HG02840 (cell line): ENCODE measurements around the gene PCSK7.
"Not testable (repeated sequence)": the region's sequence is repeated elsewhere in the genome, so short reads cannot be mapped to it uniquely, and the experiment has no call there.

Experiments
- ATAC-seq: cut with Tn5 transposase; IDR thresholded peaks from one replicate; pipeline ENCODE4 v1.9.1; 2021; ENCODE audit warnings: mild to moderate bottlenecking, moderate library complexity, moderate number of reproducible peaks; ENCODE audit not compliant: unreplicated experiment, low FRiP score

Gene PCSK7, protein sequence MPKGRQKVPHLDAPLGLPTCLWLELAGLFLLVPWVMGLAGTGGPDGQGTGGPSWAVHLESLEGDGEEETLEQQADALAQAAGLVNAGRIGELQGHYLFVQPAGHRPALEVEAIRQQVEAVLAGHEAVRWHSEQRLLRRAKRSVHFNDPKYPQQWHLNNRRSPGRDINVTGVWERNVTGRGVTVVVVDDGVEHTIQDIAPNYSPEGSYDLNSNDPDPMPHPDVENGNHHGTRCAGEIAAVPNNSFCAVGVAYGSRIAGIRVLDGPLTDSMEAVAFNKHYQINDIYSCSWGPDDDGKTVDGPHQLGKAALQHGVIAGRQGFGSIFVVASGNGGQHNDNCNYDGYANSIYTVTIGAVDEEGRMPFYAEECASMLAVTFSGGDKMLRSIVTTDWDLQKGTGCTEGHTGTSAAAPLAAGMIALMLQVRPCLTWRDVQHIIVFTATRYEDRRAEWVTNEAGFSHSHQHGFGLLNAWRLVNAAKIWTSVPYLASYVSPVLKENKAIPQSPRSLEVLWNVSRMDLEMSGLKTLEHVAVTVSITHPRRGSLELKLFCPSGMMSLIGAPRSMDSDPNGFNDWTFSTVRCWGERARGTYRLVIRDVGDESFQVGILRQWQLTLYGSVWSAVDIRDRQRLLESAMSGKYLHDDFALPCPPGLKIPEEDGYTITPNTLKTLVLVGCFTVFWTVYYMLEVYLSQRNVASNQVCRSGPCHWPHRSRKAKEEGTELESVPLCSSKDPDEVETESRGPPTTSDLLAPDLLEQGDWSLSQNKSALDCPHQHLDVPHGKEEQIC

DNA sequence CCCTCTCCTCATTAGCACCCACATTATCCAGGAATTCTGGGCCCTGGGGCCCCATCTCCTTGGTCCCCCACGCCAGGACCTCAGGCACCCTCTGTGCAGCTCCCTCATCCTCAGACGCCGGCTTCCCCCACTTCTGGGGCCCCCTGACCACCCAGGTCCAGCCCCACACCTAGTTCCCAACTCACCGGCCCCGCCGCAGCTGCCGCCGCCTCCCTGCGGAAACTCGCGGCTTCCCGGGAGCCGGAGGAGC is at the start of gene PCSK7:
Gene PCSK7, minus strand, starts transcription at position 232 of the 250 bp plus-strand sequence. CDS start 2,229 bp downstream, outside the sequence.
- ATAC-seq, result no peak

DNA sequence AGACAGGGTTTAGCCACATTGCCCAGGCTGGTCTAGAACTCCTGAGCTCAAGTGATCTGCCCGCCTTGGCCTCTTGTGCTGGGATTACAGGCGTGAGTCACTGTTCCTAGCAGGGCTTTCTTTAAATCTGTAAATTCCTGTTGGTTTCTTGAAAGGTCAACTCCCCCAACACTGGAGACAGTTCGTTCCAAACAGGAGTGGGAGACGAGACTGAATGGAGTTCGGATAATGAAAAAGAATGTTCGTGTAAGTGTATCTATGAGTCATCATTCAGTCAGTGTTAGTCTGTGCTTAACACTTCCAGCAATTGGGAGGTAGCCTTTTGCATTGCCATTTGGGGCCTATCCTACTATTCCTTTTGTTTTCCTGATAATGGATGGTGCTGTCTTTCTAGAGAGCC is 49.3 kb upstream of the PCSK7 start:
- ATAC-seq, result no peak

DNA sequence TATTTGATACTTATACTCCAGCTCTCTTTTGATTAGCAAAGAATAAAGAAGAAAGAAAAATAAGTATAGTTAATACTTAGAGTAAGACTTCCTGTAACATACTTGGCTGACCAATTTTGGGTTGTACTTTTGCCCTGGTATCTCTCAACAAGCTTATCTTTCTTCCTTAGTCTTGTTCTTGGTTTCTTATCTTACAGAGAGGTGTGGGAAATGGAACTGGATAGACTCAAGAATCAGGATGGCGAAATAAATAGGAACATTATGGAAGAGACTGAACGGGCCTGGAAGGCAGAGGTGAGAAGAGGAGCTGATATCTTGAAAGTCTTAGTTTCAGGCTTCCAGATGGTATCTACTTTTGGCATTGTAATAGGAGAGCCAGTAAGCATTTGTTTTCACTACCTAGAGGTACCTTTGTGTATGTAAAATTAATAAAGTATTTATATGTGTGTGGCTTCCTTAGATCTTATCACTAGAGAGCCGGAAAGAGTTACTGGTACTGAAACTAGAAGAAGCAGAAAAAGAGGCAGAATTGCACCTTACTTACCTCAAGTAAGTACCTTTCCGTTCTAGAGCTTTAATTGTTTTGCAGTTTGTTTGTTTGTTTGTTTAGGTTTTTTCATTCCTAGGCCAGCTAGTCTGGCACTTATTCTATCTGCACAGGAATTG is 48.0 kb upstream of the PCSK7 start:
- no peak for ATAC-seq

DNA sequence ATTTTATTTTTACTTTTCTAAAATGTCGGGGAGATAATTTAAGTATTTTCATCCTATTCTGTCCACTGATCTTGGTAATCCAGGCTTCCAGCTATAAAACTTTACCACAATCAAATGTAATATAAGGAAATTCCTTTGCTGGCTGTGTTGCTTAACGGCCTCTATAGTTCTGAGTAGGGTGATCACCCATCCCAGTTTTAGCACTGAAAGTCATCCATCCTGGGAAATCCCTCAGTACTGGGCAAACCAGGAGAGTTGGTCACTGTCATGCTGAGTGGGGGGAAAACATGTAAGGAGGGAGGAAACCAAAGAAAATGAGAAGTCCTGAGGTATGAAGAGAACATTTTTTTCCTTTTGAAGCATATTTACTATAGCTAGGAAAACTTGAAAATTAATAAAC is 46.5 kb upstream of the PCSK7 start:
- ATAC-seq, result no peak

DNA sequence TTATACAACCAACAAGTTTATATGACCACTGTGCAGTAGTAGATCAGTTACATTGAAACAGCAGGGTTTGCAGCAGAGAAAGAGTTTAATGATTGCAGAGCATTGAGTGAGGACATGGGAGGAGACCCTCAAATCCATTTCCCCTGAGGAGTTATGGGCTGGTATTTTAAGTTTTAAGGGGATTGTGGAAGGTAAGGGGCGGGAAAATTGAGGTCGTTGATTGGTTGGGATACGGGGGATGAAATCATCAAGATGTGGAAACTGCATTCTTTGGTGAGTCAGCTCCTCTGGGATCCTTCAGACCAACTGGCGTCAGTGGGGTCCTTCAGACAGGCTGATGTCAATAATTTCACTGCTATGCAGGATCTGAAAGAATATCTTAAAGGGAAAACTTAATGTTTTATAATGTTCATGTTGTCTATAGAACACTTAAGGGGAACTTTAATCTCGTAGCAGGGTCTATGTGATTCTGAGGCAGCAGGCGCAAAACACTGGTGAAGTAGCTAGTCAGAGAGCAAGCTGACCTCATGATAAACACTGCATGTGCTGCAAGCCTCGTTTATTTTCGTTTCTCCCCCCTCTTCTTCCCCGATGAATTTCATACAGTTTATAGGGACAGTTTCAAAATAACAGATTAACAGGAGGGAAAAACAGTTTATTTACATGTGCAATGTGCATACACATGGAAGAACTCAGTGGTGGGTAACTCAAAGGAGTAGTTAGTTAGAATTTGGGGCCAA is 41.8 kb upstream of the PCSK7 start:
- ATAC-seq, result no peak

GRCh38 chr11:117272175-117272574 is 40.3 kb upstream of the PCSK7 start:
- not testable (repeated sequence) for ATAC-seq

DNA sequence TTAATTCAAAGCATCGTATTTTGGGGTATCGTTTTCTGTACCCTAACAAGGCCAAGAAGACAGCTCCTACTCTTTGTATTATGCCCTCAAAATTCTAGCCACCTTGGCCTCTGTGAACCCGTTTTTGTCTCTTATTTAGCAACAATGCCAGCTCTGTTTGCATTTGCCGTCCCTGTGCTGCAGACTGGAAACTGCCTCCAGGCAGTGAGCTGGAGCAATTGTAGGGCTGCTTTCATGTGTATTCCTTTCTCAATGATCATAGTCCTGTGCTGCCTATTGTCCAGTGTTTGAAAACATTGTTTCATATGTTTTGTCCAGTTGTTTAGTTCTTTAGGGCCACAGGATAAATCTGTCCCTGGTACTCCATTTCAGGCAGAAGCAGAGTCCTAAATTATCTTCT is 39.3 kb upstream of the PCSK7 start:
- ATAC-seq, result no peak

GRCh38 chr11:117269856-117270255 is 38.0 kb upstream of the PCSK7 start:
- no peak for ATAC-seq

- ATAC-seq, result no peak
Measured at GRCh38 chr11:117265745-117266144, 33.9 kb upstream of the PCSK7 start.

- not testable (repeated sequence) for ATAC-seq
Measured at GRCh38 chr11:117264624-117265323, 32.9 kb upstream of the PCSK7 start.

- no peak for ATAC-seq
Measured at GRCh38 chr11:117259417-117259816, 27.5 kb upstream of the PCSK7 start.

GRCh38 chr11:117258576-117258975 is 26.7 kb upstream of the PCSK7 start:
- no peak for ATAC-seq

- ATAC-seq, result no peak
Measured at GRCh38 chr11:117256573-117256972, 24.7 kb upstream of the PCSK7 start.

GRCh38 chr11:117255966-117256365 is 24.1 kb upstream of the PCSK7 start:
- ATAC-seq, result no peak

GRCh38 chr11:117251506-117251905 is 19.6 kb upstream of the PCSK7 start:
- ATAC-seq, result no peak

- no peak for ATAC-seq
Measured at GRCh38 chr11:117249571-117249970, 17.7 kb upstream of the PCSK7 start.

GRCh38 chr11:117248341-117248740 is 16.5 kb upstream of the PCSK7 start:
- no peak for ATAC-seq

GRCh38 chr11:117239295-117239694 is 7.4 kb upstream of the PCSK7 start:
- no peak for ATAC-seq

DNA sequence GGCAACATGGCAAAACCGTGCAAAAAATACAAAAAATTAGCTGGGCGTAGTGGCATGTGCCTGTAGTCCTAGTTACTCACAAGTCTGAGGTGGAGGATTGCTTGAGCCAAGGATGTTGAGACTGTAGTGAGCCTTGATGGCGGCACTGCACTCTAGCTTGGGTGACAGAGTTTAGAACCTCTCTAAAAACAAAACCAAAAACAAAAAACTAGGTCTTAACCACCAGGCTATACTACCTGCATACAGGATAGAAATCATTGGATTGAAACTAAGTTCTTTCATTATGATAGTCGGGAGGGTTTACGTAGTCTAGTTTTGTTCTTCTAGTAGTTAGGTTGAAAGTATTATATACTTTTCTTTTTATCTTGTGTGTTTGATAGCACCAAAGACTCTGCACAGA is 6.3 kb upstream of the PCSK7 start:
- no peak for ATAC-seq

DNA sequence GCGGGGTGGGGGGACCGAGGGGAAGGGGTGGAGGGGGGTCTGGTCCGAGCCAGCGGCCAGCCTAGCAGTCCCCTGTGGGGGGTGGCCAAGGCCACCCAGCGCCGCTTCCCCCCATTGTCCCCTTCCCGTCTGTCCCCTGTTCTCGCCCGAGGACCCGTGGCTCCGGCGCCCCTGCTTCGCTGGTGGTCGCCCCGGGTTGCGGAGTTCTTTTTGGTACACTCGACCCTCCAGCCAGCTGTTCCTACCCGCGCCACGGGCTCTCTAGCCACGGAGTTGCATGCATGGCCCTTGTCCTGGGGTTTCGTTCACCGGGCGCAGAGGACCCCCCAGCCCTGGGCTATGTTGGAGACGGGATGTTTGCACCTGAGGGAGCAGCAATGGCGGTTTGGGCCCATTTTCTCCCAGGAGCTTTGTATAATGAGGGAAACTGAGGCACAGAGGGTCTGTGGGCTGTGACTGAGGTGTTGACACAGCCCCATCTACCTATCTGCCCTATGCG is 1.1 kb upstream of the PCSK7 start:
- no peak for ATAC-seq
